Gastrocnemius medialis (tissue), 4 donors: Measurements from ENCODE around the gene RPL9. TPM values are rescaled to one million over a fixed set of nuclear protein-coding genes. Genes with fewer than 3 reads are reported as not detected.

ENCODE experiments used
- ATAC-seq, 2 donors: fragments of 150-250 bp; one replicate each; pipeline ENCODE4 v1.9.1; 2016
- DNase-seq, 2 donors: peaks; one replicate each; pipeline ENCODE4 v3.0.0-alpha.2; 2019
- H3K27ac ChIP-seq, 4 donors: fragments of 200-600 bp; sonication (generic); 1 replicate in 1 of 4; 2 replicates in 3 of 4; pipeline ENCODE4 v1.5.1; 2016 to 2018; ENCODE audit warnings: mild to moderate bottlenecking in 2 of 4, moderate library complexity in 1 of 4
- H3K27me3 ChIP-seq, 3 donors: fragments of 200-600 bp; sonication (generic) in 2 of 3; 1 replicate in 1 of 3; 2 replicates in 2 of 3; pipeline versions ENCODE4 v1.5.1 to v1.6.0; 2016 to 2019; ENCODE audit warnings: mild to moderate bottlenecking in 1 of 3, moderate library complexity in 1 of 3
- H3K36me3 ChIP-seq, 2 donors: fragments of 200-600 bp; sonication (generic) in 1 of 2; one replicate each; pipeline ENCODE4 v1.5.1; 2017 to 2018
- H3K4me1 ChIP-seq, 2 donors: fragments of 200-600 bp; sonication (generic) in 1 of 2; one replicate each; pipeline ENCODE4 v1.5.1; 2016 to 2017; ENCODE audit warnings: mild to moderate bottlenecking in 2 of 2
- H3K4me3 ChIP-seq, 4 donors: fragments of 200-600 bp; sonication (generic) in 3 of 4; 1 replicate in 1 of 4; 2 replicates in 3 of 4; pipeline ENCODE4 v1.5.1; 2016 to 2019; ENCODE audit warnings: mild to moderate bottlenecking in 2 of 4
- H3K9me3 ChIP-seq, 3 donors: fragments of 200-600 bp; sonication (generic) in 2 of 3; 1 replicate in 1 of 3; 2 replicates in 2 of 3; pipeline ENCODE4 v1.5.1; 2016 to 2019
- POLR2A ChIP-seq, 2 donors: fragments of 450-650 bp; IDR thresholded peaks; one replicate each; pipeline ENCODE4 v1.6.1; 2017; ENCODE audit warnings: antibody characterized with exemption in 2 of 2, mild to moderate bottlenecking in 2 of 2, moderate library complexity in 2 of 2
- in situ Hi-C, 4 donors: fragments of 200-750 bp; cut with MboI; loops; one replicate each; pipeline versions ENCODE4 v1.15.0 to v1.8.0; 2017; ENCODE audit warnings: low sequenced_read_pairs in 4 of 4
- intact Hi-C: fragments of 100-400 bp; cut with DNase I; formaldehyde crosslinking; loops from one replicate; pipeline ENCODE4 v1.15.1; 2023; ENCODE audit warnings: low total_unique reads
- total RNA-seq, 4 donors: library from RNA; depleted of rRNA; stranded (reverse); fragments of >200 nt; gene quantifications; one replicate each; pipeline versions ENCODE4 v1.1.0 to v1.2.3, GENCODE V29; 2016
- TF ChIP-seq, protein P1 (sequence below), 5 experiments: fragments of 450-650 bp in 3 of 5; fragments of 200-600 bp in 2 of 5; sonication (generic) in 2 of 5; IDR thresholded peaks in 4 of 5; conservative IDR thresholded peaks in 1 of 5; 1 replicate in 4 of 5; 2 replicates in 1 of 5; pipeline ENCODE4 v1.5.1; 2016 to 2019; ENCODE audit warnings: antibody characterized with exemption in 5 of 5, mild to moderate bottlenecking in 3 of 5, moderate library complexity in 3 of 5

The RPL9 gene
- total RNA-seq, 4 donors from 2014 or later: 2,556 to 3,080 (median 2,834) TPM

DNA sequence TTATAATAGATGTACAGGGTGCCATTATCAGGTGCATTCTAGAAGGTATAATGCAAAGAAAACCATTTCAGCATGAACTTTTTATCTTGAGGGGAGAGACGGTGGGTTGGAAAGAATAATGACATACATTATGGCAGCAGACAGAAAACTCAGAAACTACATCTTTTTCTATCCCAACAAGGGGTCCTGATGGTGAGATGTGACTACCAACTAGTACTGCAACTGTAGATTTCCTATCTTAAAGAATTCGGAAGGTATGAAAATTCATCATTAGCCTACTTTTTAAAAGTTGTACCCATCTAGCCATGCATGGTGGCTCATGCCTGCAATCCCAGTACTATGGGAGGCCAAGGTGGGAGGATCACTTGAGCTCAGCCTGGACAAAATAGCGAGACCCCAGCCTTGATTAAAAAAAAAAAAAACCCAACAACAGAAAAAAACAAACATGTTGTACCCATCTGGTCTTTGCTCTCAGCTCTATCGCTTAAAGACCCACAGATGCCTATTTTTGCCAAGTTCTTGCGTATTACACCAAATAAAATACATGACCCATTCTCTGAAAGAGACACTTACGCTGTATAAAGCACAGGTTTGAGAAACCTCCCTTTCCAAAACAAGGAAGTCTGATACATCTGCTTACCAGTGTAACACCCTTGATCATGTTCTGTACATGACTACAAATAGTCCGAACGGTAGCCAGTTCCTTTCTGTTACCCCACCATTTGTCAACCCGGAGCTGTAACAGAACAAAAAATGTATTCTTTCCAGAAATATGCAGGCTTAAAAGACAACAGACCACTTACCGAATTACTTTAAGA lies 1.6 kb downstream of the RPL9 start:
- Histone ChIP-seq H3K36me3 (peaks cover 3 to 55% of the 10 kb centered on the region in 2 donors), H3K27ac (peak overlapping the region; percentile 90 to 97 (median 95)), H3K27me3 (no peaks in the 10 kb centered on the region), H3K4me1 (peaks cover 19 to 21% of the 10 kb centered on the region in 2 donors), H3K4me3 (peak overlapping the region; percentile 86 to 97 (median 90)), H3K9me3 (no peaks in the 10 kb centered on the region)
- ATAC-seq (no peak), DNase-seq (no peak)
- intact Hi-C loops: loop anchor here (5.0 kb wide), 2 partner anchors 90 to 600 kb away; partner anchors contain the start of genes N4BP2 and RFC1
- TF ChIP-seq POLR2A (IDR thresholded peaks at IDR 0.05): no peak
- TF ChIP-seq, protein P1, sequence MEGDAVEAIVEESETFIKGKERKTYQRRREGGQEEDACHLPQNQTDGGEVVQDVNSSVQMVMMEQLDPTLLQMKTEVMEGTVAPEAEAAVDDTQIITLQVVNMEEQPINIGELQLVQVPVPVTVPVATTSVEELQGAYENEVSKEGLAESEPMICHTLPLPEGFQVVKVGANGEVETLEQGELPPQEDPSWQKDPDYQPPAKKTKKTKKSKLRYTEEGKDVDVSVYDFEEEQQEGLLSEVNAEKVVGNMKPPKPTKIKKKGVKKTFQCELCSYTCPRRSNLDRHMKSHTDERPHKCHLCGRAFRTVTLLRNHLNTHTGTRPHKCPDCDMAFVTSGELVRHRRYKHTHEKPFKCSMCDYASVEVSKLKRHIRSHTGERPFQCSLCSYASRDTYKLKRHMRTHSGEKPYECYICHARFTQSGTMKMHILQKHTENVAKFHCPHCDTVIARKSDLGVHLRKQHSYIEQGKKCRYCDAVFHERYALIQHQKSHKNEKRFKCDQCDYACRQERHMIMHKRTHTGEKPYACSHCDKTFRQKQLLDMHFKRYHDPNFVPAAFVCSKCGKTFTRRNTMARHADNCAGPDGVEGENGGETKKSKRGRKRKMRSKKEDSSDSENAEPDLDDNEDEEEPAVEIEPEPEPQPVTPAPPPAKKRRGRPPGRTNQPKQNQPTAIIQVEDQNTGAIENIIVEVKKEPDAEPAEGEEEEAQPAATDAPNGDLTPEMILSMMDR (IDR thresholded peaks at IDR 0.05 in 4 of 5, conservative IDR thresholded peaks at IDR 0.05 in 1 of 5): no peak
- in situ Hi-C loops: loop anchor here in 3 of 4 donors (25.0 kb wide), 2 partner anchors 180 to 855 kb away; partner anchors contain the start of gene SMIM14 (in 2 of the 3)

DNA sequence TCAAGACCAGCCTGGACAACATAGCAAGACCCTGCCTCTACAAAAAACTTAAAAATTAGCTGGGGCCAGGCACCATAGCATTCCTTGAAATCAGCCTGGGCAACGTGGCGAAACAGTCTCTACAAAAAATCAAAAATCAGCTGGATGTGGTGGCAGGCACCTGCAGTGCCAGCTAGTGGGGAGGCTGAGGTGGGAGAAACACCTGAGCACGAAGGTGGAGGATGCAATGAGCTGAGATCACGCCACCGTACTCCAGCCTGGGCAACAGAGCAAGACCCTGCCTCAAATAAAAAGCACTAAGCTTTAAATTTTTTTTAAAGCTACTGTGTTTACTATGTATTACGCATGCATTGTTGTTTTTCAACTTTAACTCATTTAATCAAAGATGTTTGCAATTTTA lies 3.2 kb downstream of the RPL9 start:
- Histone ChIP-seq H3K27ac (no peak overlapping the region), H3K9me3 (no peaks in the 10 kb centered on the region), H3K27me3 (no peaks in the 10 kb centered on the region), H3K4me3 (no peak overlapping the region), H3K4me1 (peaks cover 19 to 21% of the 10 kb centered on the region in 2 donors), H3K36me3 (peaks cover 3 to 70% of the 10 kb centered on the region in 2 donors)
- ATAC-seq (no peak), DNase-seq (no peak)
- TF ChIP-seq, protein P1 (IDR thresholded peaks at IDR 0.05 in 4 of 5, conservative IDR thresholded peaks at IDR 0.05 in 1 of 5): no peak
- no peak for TF ChIP-seq POLR2A (IDR thresholded peaks at IDR 0.05)
- intact Hi-C loops (loop anchor here (5.0 kb wide), 2 partner anchors 88 to 602 kb away; partner anchors contain the start of genes N4BP2 and RFC1), in situ Hi-C loops (loop anchor here in 3 of 4 donors (25.0 kb wide), 2 partner anchors 182 to 857 kb away; partner anchors contain the start of gene SMIM14 (in 2 of the 3))

DNA sequence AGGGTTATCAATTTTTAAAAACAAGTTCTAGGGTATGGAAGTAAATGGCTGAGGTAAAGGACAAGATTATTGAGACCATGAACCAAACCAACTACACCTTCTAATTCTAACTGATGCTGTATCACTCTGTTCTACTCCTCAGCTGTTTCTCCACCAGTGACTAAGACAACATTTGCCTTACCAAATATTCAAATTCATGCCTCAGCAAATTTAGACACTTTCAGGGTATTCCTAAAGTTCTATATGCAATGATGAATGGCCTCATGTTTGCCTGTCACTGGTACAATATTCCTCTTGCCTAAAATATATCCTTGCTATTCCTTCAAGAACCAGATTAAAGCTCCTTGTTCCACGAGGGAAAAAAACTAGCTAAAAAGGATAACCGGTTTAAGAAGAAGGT lies 5.0 kb downstream of the RPL9 start:
- intact Hi-C loops: no loop called here
- Histone ChIP-seq H3K27ac (no peak overlapping the region), H3K4me3 (no peak overlapping the region), H3K4me1 (peaks cover 13 to 16% of the 10 kb centered on the region in 2 donors), H3K27me3 (no peaks in the 10 kb centered on the region), H3K9me3 (no peaks in the 10 kb centered on the region), H3K36me3 (peaks cover 3 to 82% of the 10 kb centered on the region in 2 donors)
- ATAC-seq: no peak
- TF ChIP-seq, protein P1 (IDR thresholded peaks at IDR 0.05 in 4 of 5, conservative IDR thresholded peaks at IDR 0.05 in 1 of 5): no peak
- no peak for TF ChIP-seq POLR2A (IDR thresholded peaks at IDR 0.05)
- no peak for DNase-seq
- in situ Hi-C loops: loop anchor here in 3 of 4 donors (25.0 kb wide), 2 partner anchors 184 to 859 kb away; partner anchors contain the start of gene SMIM14 (in 2 of the 3)

DNA sequence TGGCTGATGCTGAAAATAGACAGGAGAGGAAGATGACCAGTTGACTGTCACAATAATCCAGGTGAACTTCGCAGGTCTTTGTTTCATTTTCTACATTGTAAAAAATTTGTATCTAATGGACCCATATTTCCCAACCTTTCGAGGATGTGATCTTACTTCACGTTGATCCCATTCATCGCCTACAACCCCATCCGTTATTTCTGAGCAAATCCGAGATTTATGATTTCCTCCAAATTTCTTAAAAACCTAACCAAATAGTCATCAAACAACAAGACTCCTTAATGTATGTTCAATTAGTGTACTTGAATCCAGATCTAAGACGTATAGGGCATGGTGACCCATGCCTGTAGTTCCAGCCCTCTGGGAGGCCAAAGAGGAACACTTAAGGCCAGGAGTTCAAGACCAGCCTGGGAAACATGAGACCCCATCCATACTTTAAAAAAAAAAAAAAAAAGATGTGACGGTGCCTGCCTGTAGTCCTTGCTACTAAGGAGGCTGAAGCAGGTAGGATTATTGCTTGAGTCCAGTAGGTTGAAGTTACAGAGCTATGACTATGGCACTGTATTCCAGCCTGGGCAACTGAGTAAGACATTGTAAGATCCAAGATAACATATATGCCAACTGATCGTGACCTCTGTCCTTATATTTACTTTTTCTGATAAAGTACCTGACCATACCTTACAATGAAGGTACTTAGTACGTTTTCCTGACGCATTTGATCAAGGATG lies 5.7 kb downstream of the RPL9 start:
- ATAC-seq (no peak), DNase-seq (no peak)
- TF ChIP-seq, protein P1 (IDR thresholded peaks at IDR 0.05 in 4 of 5, conservative IDR thresholded peaks at IDR 0.05 in 1 of 5): no peak
- no peak for TF ChIP-seq POLR2A (IDR thresholded peaks at IDR 0.05)
- H3K4me3 ChIP-seq: no peak overlapping the region
- in situ Hi-C loops: loop anchor here in 3 of 4 donors (25.0 kb wide), 2 partner anchors 184 to 859 kb away; partner anchors contain the start of gene SMIM14 (in 2 of the 3)
- no peaks in the 10 kb centered on the region for H3K27me3 ChIP-seq
- no peak overlapping the region for H3K27ac ChIP-seq
- H3K4me1 ChIP-seq: peaks cover 13 to 16% of the 10 kb centered on the region in 2 donors
- intact Hi-C loops: no loop called here
- H3K9me3 ChIP-seq: no peaks in the 10 kb centered on the region
- peaks cover 3 to 86% of the 10 kb centered on the region in 2 donors for H3K36me3 ChIP-seq
